GM12872 (cell line): ENCODE data around the gene ACSS1.

Experiments used
- CTCF ChIP-seq: IDR thresholded peaks from 3 replicates; pipeline ENCODE4 v1.5.1; 2011; ENCODE audit warnings: low read depth, mild to moderate bottlenecking, low read length, moderate library complexity; ENCODE audit not compliant: insufficient read depth

The ACSS1 gene

GRCh38 chr20:25050501-25051350, 7.2 kb downstream of the ACSS1 start:
- no peak for TF ChIP-seq CTCF

GRCh38 chr20:25050082-25050481, 7.9 kb downstream of the ACSS1 start:
- TF ChIP-seq CTCF, result no peak

GRCh38 chr20:25049261-25050060, 8.5 kb downstream of the ACSS1 start:
- TF ChIP-seq CTCF, result no peak

- TF ChIP-seq CTCF, result no peak
These were observed 9.4 kb downstream of the ACSS1 start for GRCh38 chr20:25048519-25048952.

- no peak for TF ChIP-seq CTCF
These were observed 10.2 kb downstream of the ACSS1 start for GRCh38 chr20:25047766-25048165.

- no peak for TF ChIP-seq CTCF
These were observed 10.9 kb downstream of the ACSS1 start for GRCh38 chr20:25046736-25047666.
